CD4-positive, CD25-positive, alpha-beta regulatory T cell (primary cell): ENCODE measurements around the gene RAB37. TPM values are rescaled to one million over a fixed set of nuclear protein-coding genes. Genes with fewer than 3 reads are reported as not detected.
A peak's percentile ranks its signal among the peaks of the same experiment; 100 is the strongest.

Experiments
- ATAC-seq, 2 donors: fragments of 150-1000 bp; cut with Tn5 transposase; one replicate each; pipeline ENCODE4 v1.10.0; 2021; ENCODE audit warnings: low read depth in 2 of 2, moderate number of reproducible peaks in 2 of 2, moderate library complexity in 1 of 2
- DNase-seq, 3 donors: peaks; one replicate each; pipeline versions ENCODE4 v3.0.0 to v3.0.0-alpha.2; 2012 to 2022; ENCODE audit warnings: mixed read lengths in 1 of 3
- H3K27ac ChIP-seq: one replicate; pipeline ENCODE4 v1.7.0; 2013; ENCODE audit warnings: mild to moderate bottlenecking, low read length; ENCODE audit not compliant: insufficient read depth, poor library complexity, severe bottlenecking
- H3K27me3 ChIP-seq: one replicate; pipeline ENCODE4 v1.7.0; 2013; ENCODE audit warnings: low read length; ENCODE audit not compliant: control insufficient read depth, insufficient read depth
- H3K36me3 ChIP-seq: one replicate; pipeline ENCODE4 v1.7.0; 2013; ENCODE audit warnings: mild to moderate bottlenecking, low read length, moderate library complexity; ENCODE audit not compliant: control insufficient read depth, insufficient read depth
- H3K4me1 ChIP-seq: 2 replicates; pipeline ENCODE4 v1.7.0; 2013; ENCODE audit warnings: mild to moderate bottlenecking, low read length; ENCODE audit not compliant: insufficient read depth, control insufficient read depth, poor library complexity, severe bottlenecking
- H3K4me3 ChIP-seq: one replicate; pipeline ENCODE4 v1.7.0; 2013; ENCODE audit warnings: low read depth, mild to moderate bottlenecking, low read length, moderate library complexity
- H3K9me3 ChIP-seq, 2 experiments: 1 replicate in 1 of 2; 2 replicates in 1 of 2; pipeline ENCODE4 v1.7.0; 2013; ENCODE audit warnings: low read length in 2 of 2, mild to moderate bottlenecking in 1 of 2, moderate library complexity in 1 of 2; ENCODE audit not compliant: control insufficient read depth in 2 of 2
- H3K27ac Mint-ChIP-seq, 3 donors: one replicate each; pipeline ENCODE4 v1.8.0; 2020 to 2022; ENCODE audit warnings: mild to moderate bottlenecking in 3 of 3, mixed read lengths in 3 of 3, moderate library complexity in 2 of 3
- H3K27me3 Mint-ChIP-seq: one replicate; pipeline ENCODE4 v1.8.0; 2022; ENCODE audit warnings: mild to moderate bottlenecking, mixed read lengths
- H3K36me3 Mint-ChIP-seq: one replicate; pipeline ENCODE4 v1.8.0; 2020; ENCODE audit warnings: mixed read lengths
- H3K4me1 Mint-ChIP-seq, 4 donors: one replicate each; pipeline ENCODE4 v1.8.0; 2020 to 2022; ENCODE audit warnings: mixed read lengths in 4 of 4, mild to moderate bottlenecking in 1 of 4
- H3K4me3 Mint-ChIP-seq, 4 donors: one replicate each; pipeline ENCODE4 v1.8.0; 2020 to 2022; ENCODE audit warnings: mild to moderate bottlenecking in 4 of 4, mixed read lengths in 4 of 4, moderate library complexity in 3 of 4
- H3K9me3 Mint-ChIP-seq, 7 donors: one replicate each; pipeline ENCODE4 v1.8.0; 2020 to 2022; ENCODE audit warnings: mixed read lengths in 7 of 7, mild to moderate bottlenecking in 3 of 7, moderate library complexity in 2 of 7
- polyA plus RNA-seq, 4 donors: library from polyadenylated mRNA; unstranded; fragments of 300-500 nt; fragmentation: Illumina TruSeq; gene quantifications; one replicate each; pipeline ENCODE4 v1.2.3, GENCODE V29; 2021
- total RNA-seq: library from RNA; stranded (reverse); gene quantifications from one replicate; pipeline ENCODE4 v1.2.3, GENCODE V29; 2022

The RAB37 gene
- total and polyA plus RNA-seq, 5 donors from 2014 or later: 75.6 to 159 (median 89.3) TPM

GRCh38 chr17:74771319-74771914 is 34.4 kb downstream of the RAB37 start:
- Histone ChIP-seq H3K4me1 (peaks cover 19% of the 10 kb centered on the region), H3K4me3 (no peak overlapping the region), H3K36me3 (peaks cover 62% of the 10 kb centered on the region), H3K27me3 (no peaks in the 10 kb centered on the region), H3K27ac (peak overlapping the region; percentile 28), H3K9me3 (no peaks in the 10 kb centered on the region)
- peaks cover 0 to 2% (median 0%) of the 10 kb centered on the region in 7 donors for H3K9me3 Mint-ChIP-seq
- H3K4me1 Mint-ChIP-seq: peaks cover 4 to 52% (median 25%) of the 10 kb centered on the region in 4 donors
- DNase-seq: no peak
- peaks cover 33% of the 10 kb centered on the region for H3K36me3 Mint-ChIP-seq
- H3K27ac Mint-ChIP-seq: peak overlapping the region in 2 of 3 donors; percentile 5 to 58
- no peak for ATAC-seq
- peak overlapping the region in 1 of 4 donors; percentile 44 for H3K4me3 Mint-ChIP-seq
- H3K27me3 Mint-ChIP-seq: no peaks in the 10 kb centered on the region

GRCh38 chr17:74772053-74772452 is 35.0 kb downstream of the RAB37 start:
- H3K4me3 Mint-ChIP-seq: no peak overlapping the region
- H3K36me3 Mint-ChIP-seq: peaks cover 33% of the 10 kb centered on the region
- H3K27ac Mint-ChIP-seq: peak overlapping the region in 1 of 3 donors; percentile 58

GRCh38 chr17:74773414-74773813 is 36.4 kb downstream of the RAB37 start:
- no peaks in the 10 kb centered on the region for H3K27me3 ChIP-seq
- no peaks in the 10 kb centered on the region for H3K9me3 ChIP-seq
- Mint-ChIP-seq H3K9me3 (peaks cover 0 to 2% (median 0%) of the 10 kb centered on the region in 7 donors), H3K27me3 (no peaks in the 10 kb centered on the region), H3K4me3 (peak overlapping the region in 3 of 4 donors; percentile 15 to 87 (median 70)), H3K4me1 (peaks cover 4 to 64% (median 40%) of the 10 kb centered on the region in 4 donors), H3K36me3 (peaks cover 37% of the 10 kb centered on the region), H3K27ac (peak overlapping the region; percentile 26 to 82 (median 36))
- peaks cover 33% of the 10 kb centered on the region for H3K4me1 ChIP-seq
- peaks cover 42% of the 10 kb centered on the region for H3K36me3 ChIP-seq
- H3K27ac ChIP-seq: peak overlapping the region; percentile 31
- no peak for DNase-seq
- H3K4me3 ChIP-seq: no peak overlapping the region
- no peak for ATAC-seq

More at GRCh38 chr17:74772053-74772452, 35.0 kb downstream of the RAB37 start:
- DNase-seq: no peak
- Histone ChIP-seq H3K36me3 (peaks cover 56% of the 10 kb centered on the region), H3K27me3 (no peaks in the 10 kb centered on the region), H3K4me1 (peaks cover 25% of the 10 kb centered on the region), H3K27ac (no peak overlapping the region), H3K9me3 (no peaks in the 10 kb centered on the region), H3K4me3 (no peak overlapping the region)
- H3K9me3 Mint-ChIP-seq: peaks cover 0 to 2% (median 0%) of the 10 kb centered on the region in 7 donors
- H3K27me3 Mint-ChIP-seq: no peaks in the 10 kb centered on the region
- no peak for ATAC-seq
- H3K4me1 Mint-ChIP-seq: peaks cover 4 to 55% (median 30%) of the 10 kb centered on the region in 4 donors

GRCh38 chr17:74773871-74774286 is 36.8 kb downstream of the RAB37 start:
- H3K4me3 ChIP-seq: no peak overlapping the region
- no peak overlapping the region for H3K27ac ChIP-seq
- Mint-ChIP-seq H3K36me3 (peaks cover 32% of the 10 kb centered on the region), H3K27ac (peak overlapping the region in 2 of 3 donors; percentile 26 to 82), H3K27me3 (no peaks in the 10 kb centered on the region), H3K4me3 (peak overlapping the region; percentile 7 to 87 (median 72)), H3K9me3 (peaks cover 0 to 2% (median 0%) of the 10 kb centered on the region in 7 donors), H3K4me1 (peaks cover 4 to 63% (median 40%) of the 10 kb centered on the region in 4 donors)
- H3K4me1 ChIP-seq: peaks cover 34% of the 10 kb centered on the region
- H3K9me3 ChIP-seq: no peaks in the 10 kb centered on the region
- peaks cover 38% of the 10 kb centered on the region for H3K36me3 ChIP-seq
- DNase-seq: no peak
- ATAC-seq: no peak
- H3K27me3 ChIP-seq: no peaks in the 10 kb centered on the region

GRCh38 chr17:74775409-74776043 is 38.5 kb downstream of the RAB37 start:
- Mint-ChIP-seq H3K36me3 (peaks cover 26% of the 10 kb centered on the region), H3K4me3 (peak overlapping the region; percentile 98 to 99 (median 99)), H3K27ac (peak overlapping the region; percentile 94 to 97 (median 97)), H3K9me3 (peaks cover 0 to 2% (median 0%) of the 10 kb centered on the region in 7 donors), H3K27me3 (no peaks in the 10 kb centered on the region), H3K4me1 (peaks cover 14 to 70% (median 48%) of the 10 kb centered on the region in 4 donors)
- no peaks in the 10 kb centered on the region for H3K9me3 ChIP-seq
- peaks cover 42% of the 10 kb centered on the region for H3K4me1 ChIP-seq
- H3K27me3 ChIP-seq: no peaks in the 10 kb centered on the region
- peaks cover 23% of the 10 kb centered on the region for H3K36me3 ChIP-seq
- no peak for DNase-seq
- peak overlapping the region; percentile 71 for H3K27ac ChIP-seq
- ATAC-seq: no peak
- H3K4me3 ChIP-seq: peak overlapping the region; percentile 94

GRCh38 chr17:74776044-74776962 is 39.2 kb downstream of the RAB37 start, which contains the start of gene NAT9:
Gene NAT9, minus strand, starts transcription at chr17:74776345. Its CDS starts 647 bp downstream, at chr17:74775698.
- peaks cover 43% of the 10 kb centered on the region for H3K4me1 ChIP-seq
- peak; percentile 96 to 99 (median 98) for DNase-seq
- Mint-ChIP-seq H3K27ac (peak within 1 kb of the TSS; percentile 94 to 97 (median 97)), H3K4me3 (peak within 1 kb of the TSS; percentile 98 to 99 (median 99)), H3K4me1 (peaks cover 20 to 72% (median 48%) of the 10 kb centered on the region in 4 donors), H3K36me3 (peaks cover 22% of the 10 kb centered on the region), H3K27me3 (no peaks in the 10 kb centered on the region), H3K9me3 (peaks cover 0 to 2% (median 0%) of the 10 kb centered on the region in 7 donors)
- peaks cover 16% of the 10 kb centered on the region for H3K36me3 ChIP-seq
- H3K4me3 ChIP-seq: peak within 1 kb of the TSS; percentile 94
- ATAC-seq: peak; percentile 84 to 85
- peak within 1 kb of the TSS; percentile 71 for H3K27ac ChIP-seq
- no peaks in the 10 kb centered on the region for H3K27me3 ChIP-seq
- no peaks in the 10 kb centered on the region for H3K9me3 ChIP-seq

GRCh38 chr17:74776990-74777389 is 39.9 kb downstream of the RAB37 start:
- ATAC-seq (no peak), DNase-seq (no peak)
- Mint-ChIP-seq H3K4me1 (peaks cover 20 to 79% (median 49%) of the 10 kb centered on the region in 4 donors), H3K27ac (peak overlapping the region; percentile 60 to 97 (median 97)), H3K27me3 (no peaks in the 10 kb centered on the region), H3K4me3 (peak overlapping the region; percentile 98 to 99 (median 99)), H3K9me3 (peaks cover 0 to 2% (median 0%) of the 10 kb centered on the region in 7 donors), H3K36me3 (peaks cover 22% of the 10 kb centered on the region)
- peak overlapping the region; percentile 77 for H3K4me3 ChIP-seq
- H3K27ac ChIP-seq: no peak overlapping the region
- H3K9me3 ChIP-seq: no peaks in the 10 kb centered on the region
- H3K27me3 ChIP-seq: no peaks in the 10 kb centered on the region
- peaks cover 43% of the 10 kb centered on the region for H3K4me1 ChIP-seq
- peaks cover 9% of the 10 kb centered on the region for H3K36me3 ChIP-seq
